MCF 10A (cell line): Measurements from ENCODE around the gene CNTN2. TPM values are rescaled to one million over a fixed set of nuclear protein-coding genes. Genes with fewer than 3 reads are reported as not detected.
A peak's percentile ranks its signal among the peaks of the same experiment; 100 is the strongest.

Experiments used
- BruUV-seq: library from RNA; stranded (reverse); fragments of 400-500 nt; replicated peaks from 2 replicates; lab custom pipeline; 2021; lab: Mats Ljungman, UMichigan
- CTCF ChIA-PET: fragments of 300-600 bp; sonication (Branson Sonifier 250); formaldehyde crosslinking; extraction: SDS; loops from one replicate; lab custom pipeline; 2021; ENCODE audit warnings: antibody characterized with exemption, inconsistent platforms; lab: Yijun Ruan, JAX
- POLR2A ChIA-PET: fragments of 300-600, 350-650 bp; sonication (Branson Sonifier 250); formaldehyde crosslinking; extraction: SDS; loops from one replicate; lab custom pipeline; 2020; ENCODE audit warnings: antibody characterized with exemption, inconsistent platforms; lab: Yijun Ruan, JAX
- DNase-seq: peaks from one replicate; pipeline ENCODE4 v3.0.0-alpha.2; 2018; ENCODE audit not compliant: unreplicated experiment
- H3K27ac Mint-ChIP-seq: one replicate; pipeline ENCODE4 v1.8.0; 2022; ENCODE audit warnings: mild to moderate bottlenecking, low read depth, mixed read lengths; ENCODE audit not compliant: unreplicated experiment
- H3K27me3 Mint-ChIP-seq: one replicate; pipeline ENCODE4 v1.8.0; 2022; ENCODE audit warnings: mixed read lengths; ENCODE audit not compliant: insufficient read depth, unreplicated experiment
- H3K36me3 Mint-ChIP-seq: one replicate; pipeline ENCODE4 v1.8.0; 2022; ENCODE audit warnings: mild to moderate bottlenecking, moderate library complexity, mixed read lengths; ENCODE audit not compliant: insufficient read depth, unreplicated experiment
- H3K4me1 Mint-ChIP-seq: one replicate; pipeline ENCODE4 v1.8.0; 2022; ENCODE audit warnings: mixed read lengths; ENCODE audit not compliant: insufficient read depth, unreplicated experiment
- H3K4me3 Mint-ChIP-seq: one replicate; pipeline ENCODE4 v1.8.0; 2022; ENCODE audit warnings: mild to moderate bottlenecking, moderate library complexity, mixed read lengths; ENCODE audit not compliant: unreplicated experiment
- H3K9me3 Mint-ChIP-seq: one replicate; pipeline ENCODE4 v1.8.0; 2022; ENCODE audit warnings: mixed read lengths; ENCODE audit not compliant: unreplicated experiment
- CTCF ChIP-seq: fragments of 200-600 bp; IDR thresholded peaks from one replicate; pipeline ENCODE4 v1.8.0; 2022; ENCODE audit warnings: antibody characterized with exemption, mild to moderate bottlenecking; ENCODE audit not compliant: unreplicated experiment
- intact Hi-C: fragments of 100-400 bp; cut with micrococcal nuclease; formaldehyde crosslinking; loops from 2 replicates; pipeline ENCODE4 v1.14.1; 2022
- total RNA-seq: library from RNA; stranded (reverse); gene quantifications from 2 replicates; pipeline ENCODE4 v1.2.3, GENCODE V29; 2022

Gene CNTN2
- total RNA-seq, 1 experiment from 2014 or later, result 0.05 TPM

GRCh38 chr1:205061227-205061626, 18.2 kb downstream of the CNTN2 start:
- no peak for DNase-seq
- H3K4me3 Mint-ChIP-seq, result no peak overlapping the region
- H3K9me3 Mint-ChIP-seq, result no peaks in the 10 kb centered on the region
- no peak overlapping the region for H3K27ac Mint-ChIP-seq
- no peaks in the 10 kb centered on the region for H3K4me1 Mint-ChIP-seq
- H3K36me3 Mint-ChIP-seq, result no peaks in the 10 kb centered on the region
- CTCF ChIA-PET, result interaction anchor here (0.6 to 6.6 kb wide), 92 partner anchors 8 to 1925 kb away, joined by 3 to 331 read pairs (median 6); partner anchors contain the start of genes CNTN2, RBBP5 and TMEM81
- TF ChIP-seq CTCF, result no peak
- H3K27me3 Mint-ChIP-seq, result peaks cover 25% of the 10 kb centered on the region
- BruUV-seq, result no TSS peak
- intact Hi-C loops, result loop anchor here (1.0 kb wide), 3 partner anchors 72 to 195 kb away; no protein-coding TSS in a partner anchor
- POLR2A ChIA-PET, result interaction anchor here (1.0 to 2.1 kb wide), 5 partner anchors 11 to 85 kb away, joined by 3 to 14 read pairs (median 5); no protein-coding TSS in a partner anchor

- TF ChIP-seq CTCF, result peak; percentile 99
- intact Hi-C loops, result loop anchor here (1.0 kb wide), 3 partner anchors 72 to 195 kb away; no protein-coding TSS in a partner anchor
- Mint-ChIP-seq H3K4me3 (no peak overlapping the region), H3K27me3 (peaks cover 21% of the 10 kb centered on the region), H3K36me3 (no peaks in the 10 kb centered on the region), H3K27ac (no peak overlapping the region), H3K4me1 (no peaks in the 10 kb centered on the region), H3K9me3 (no peaks in the 10 kb centered on the region)
- POLR2A ChIA-PET, result interaction anchor here (0.6 to 2.9 kb wide), 9 partner anchors 11 to 195 kb away, joined by 3 to 15 read pairs (median 4); partner anchors contain the start of gene RBBP5
- CTCF ChIA-PET, result interaction anchor here (0.6 to 6.6 kb wide), 103 partner anchors 8 to 1925 kb away, joined by 3 to 331 read pairs (median 5); partner anchors contain the start of genes CNTN2, RBBP5 and TMEM81
- no TSS peak for BruUV-seq
- DNase-seq, result peak; percentile 85
These were observed 18.7 kb downstream of the CNTN2 start for GRCh38 chr1:205061665-205062069.

GRCh38 chr1:205062319-205062718, 19.3 kb downstream of the CNTN2 start:
- no peak overlapping the region for H3K4me3 Mint-ChIP-seq
- no peaks in the 10 kb centered on the region for H3K36me3 Mint-ChIP-seq
- intact Hi-C loops, result no loop called here
- POLR2A ChIA-PET, result interaction anchor here (1.5 to 2.9 kb wide), 5 partner anchors 10 to 73 kb away, joined by 3 to 15 read pairs (median 6); partner anchors contain the start of gene RBBP5
- CTCF ChIA-PET, result interaction anchor here (0.6 to 6.6 kb wide), 70 partner anchors 12 to 1926 kb away, joined by 3 to 331 read pairs (median 7); partner anchors contain the start of genes CNTN2, RBBP5 and TMEM81
- no peaks in the 10 kb centered on the region for H3K9me3 Mint-ChIP-seq
- BruUV-seq, result no TSS peak
- H3K27me3 Mint-ChIP-seq, result peaks cover 14% of the 10 kb centered on the region
- no peak for TF ChIP-seq CTCF
- DNase-seq, result no peak
- H3K4me1 Mint-ChIP-seq, result no peaks in the 10 kb centered on the region
- no peak overlapping the region for H3K27ac Mint-ChIP-seq

GRCh38 chr1:205062895-205063294, 19.9 kb downstream of the CNTN2 start:
- H3K9me3 Mint-ChIP-seq, result no peaks in the 10 kb centered on the region
- intact Hi-C loops, result no loop called here
- POLR2A ChIA-PET, result interaction anchor here (1.5 to 2.9 kb wide), 3 partner anchors 10 to 71 kb away, joined by 3 to 15 read pairs (median 6); partner anchors contain the start of gene RBBP5

More at GRCh38 chr1:205062895-205063294, 19.9 kb downstream of the CNTN2 start:
- BruUV-seq, result no TSS peak
- H3K27ac Mint-ChIP-seq, result no peak overlapping the region
- peaks cover 10% of the 10 kb centered on the region for H3K27me3 Mint-ChIP-seq
- CTCF ChIA-PET, result interaction anchor here (0.6 to 6.6 kb wide), 32 partner anchors 13 to 254 kb away, joined by 3 to 331 read pairs (median 19); partner anchors contain the start of genes CNTN2, RBBP5 and TMEM81
- no peaks in the 10 kb centered on the region for H3K36me3 Mint-ChIP-seq
- no peaks in the 10 kb centered on the region for H3K4me1 Mint-ChIP-seq
- H3K4me3 Mint-ChIP-seq, result no peak overlapping the region
- DNase-seq, result no peak
- no peak for TF ChIP-seq CTCF
